Adrenal gland (tissue), 5 donors: Measurements from ENCODE around the gene ASPDH.

Experiments
- POLR2A ChIP-seq, 2 donors: fragments of 450-650 bp; IDR thresholded peaks; one replicate each; pipeline ENCODE4 v1.6.1; 2017; ENCODE audit warnings: antibody characterized with exemption in 2 of 2, mild to moderate bottlenecking in 2 of 2, moderate library complexity in 1 of 2
- TF ChIP-seq, protein P1 (sequence below), 6 experiments: fragments of 450-650 bp in 4 of 6; fragments of 200-600 bp in 2 of 6; sonication (generic) in 1 of 6; IDR thresholded peaks; 1 replicate in 5 of 6; 2 replicates in 1 of 6; pipeline versions ENCODE4 v1.5.1 to v1.8.0; 2016 to 2021; ENCODE audit warnings: antibody characterized with exemption in 6 of 6, mild to moderate bottlenecking in 2 of 6, moderate library complexity in 1 of 6
- donor health status: DM: no; HTN: no; CAD: no.

DNA sequence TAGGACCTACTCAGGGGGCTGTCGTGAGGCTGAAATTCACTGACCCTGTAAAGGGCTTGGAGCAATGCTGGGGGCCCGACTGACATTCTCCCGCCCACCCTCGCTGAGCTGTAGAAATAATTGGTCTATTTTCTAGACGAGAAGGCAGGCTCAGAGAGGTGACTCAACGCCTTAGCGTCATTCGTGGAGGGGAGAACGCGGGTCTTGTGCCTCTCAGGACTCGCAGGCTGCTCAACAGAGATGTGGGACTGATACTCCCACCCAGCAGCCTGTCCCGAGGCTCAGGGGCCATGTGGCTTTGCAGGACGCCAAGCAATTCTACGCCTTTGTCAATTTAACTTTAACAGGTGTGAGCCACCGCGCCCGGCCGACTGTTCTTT lies 23.6 kb upstream of the ASPDH start:
- TF ChIP-seq, protein P1, sequence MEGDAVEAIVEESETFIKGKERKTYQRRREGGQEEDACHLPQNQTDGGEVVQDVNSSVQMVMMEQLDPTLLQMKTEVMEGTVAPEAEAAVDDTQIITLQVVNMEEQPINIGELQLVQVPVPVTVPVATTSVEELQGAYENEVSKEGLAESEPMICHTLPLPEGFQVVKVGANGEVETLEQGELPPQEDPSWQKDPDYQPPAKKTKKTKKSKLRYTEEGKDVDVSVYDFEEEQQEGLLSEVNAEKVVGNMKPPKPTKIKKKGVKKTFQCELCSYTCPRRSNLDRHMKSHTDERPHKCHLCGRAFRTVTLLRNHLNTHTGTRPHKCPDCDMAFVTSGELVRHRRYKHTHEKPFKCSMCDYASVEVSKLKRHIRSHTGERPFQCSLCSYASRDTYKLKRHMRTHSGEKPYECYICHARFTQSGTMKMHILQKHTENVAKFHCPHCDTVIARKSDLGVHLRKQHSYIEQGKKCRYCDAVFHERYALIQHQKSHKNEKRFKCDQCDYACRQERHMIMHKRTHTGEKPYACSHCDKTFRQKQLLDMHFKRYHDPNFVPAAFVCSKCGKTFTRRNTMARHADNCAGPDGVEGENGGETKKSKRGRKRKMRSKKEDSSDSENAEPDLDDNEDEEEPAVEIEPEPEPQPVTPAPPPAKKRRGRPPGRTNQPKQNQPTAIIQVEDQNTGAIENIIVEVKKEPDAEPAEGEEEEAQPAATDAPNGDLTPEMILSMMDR (IDR thresholded peaks at IDR 0.05), result no peak
- no peak for TF ChIP-seq POLR2A (IDR thresholded peaks at IDR 0.05)
